NCI-H526 (cell line): ENCODE measurements around the gene CMSS1.

Experiments
- DNase-seq, 2 experiments: peaks; one replicate each; lab custom pipeline; 2025; lab: John Stamatoyannopoulos, UW

CMSS1 gene

GRCh38 chr3:100053951-100054620, 236.4 kb downstream of the CMSS1 start:
- no peak for DNase-seq

- DNase-seq: no peak
Observed at GRCh38 chr3:100057716-100058575, 240.3 kb downstream of the CMSS1 start.

- DNase-seq: no peak
Observed at GRCh38 chr3:100059472-100059871, 241.8 kb downstream of the CMSS1 start.

- no peak for DNase-seq
Observed at GRCh38 chr3:100060685-100061484, 243.2 kb downstream of the CMSS1 start.

GRCh38 chr3:100062665-100063064, 245.0 kb downstream of the CMSS1 start:
- no peak for DNase-seq

- no peak for DNase-seq
Observed at GRCh38 chr3:100063929-100064461, 246.3 kb downstream of the CMSS1 start.

- DNase-seq: no peak
Observed at GRCh38 chr3:100067589-100067988, 249.9 kb downstream of the CMSS1 start.

- DNase-seq: peak; percentile 60 to 87
Observed at GRCh38 chr3:100068826-100069225, 251.2 kb downstream of the CMSS1 start.

GRCh38 chr3:100069472-100069871, 251.8 kb downstream of the CMSS1 start:
- DNase-seq: no peak

GRCh38 chr3:100072326-100073048, 254.8 kb downstream of the CMSS1 start:
- DNase-seq: no peak

GRCh38 chr3:100073049-100073713, 255.5 kb downstream of the CMSS1 start:
- no peak for DNase-seq

GRCh38 chr3:100073714-100074307, 256.1 kb downstream of the CMSS1 start:
- DNase-seq: no peak

GRCh38 chr3:100075196-100075595, 257.5 kb downstream of the CMSS1 start:
- DNase-seq: no peak

GRCh38 chr3:100075851-100076730, 258.4 kb downstream of the CMSS1 start:
- DNase-seq: no peak

GRCh38 chr3:100076731-100077529, 259.3 kb downstream of the CMSS1 start:
- DNase-seq: no peak

- no peak for DNase-seq
Observed at GRCh38 chr3:100079328-100079727, 261.7 kb downstream of the CMSS1 start.

- DNase-seq: no peak
Observed at GRCh38 chr3:100080573-100080972, 262.9 kb downstream of the CMSS1 start.

GRCh38 chr3:100081311-100081710, 263.6 kb downstream of the CMSS1 start:
- no peak for DNase-seq
